HG02610 (cell line): ENCODE data around the gene SART3.
"Not testable (repeated sequence)": the region's sequence is repeated elsewhere in the genome, so short reads cannot be mapped to it uniquely, and the experiment has no call there.

Experiments used
- ATAC-seq: cut with Tn5 transposase; IDR thresholded peaks from one replicate; pipeline ENCODE4 v1.9.1; 2021; ENCODE audit warnings: mild to moderate bottlenecking, moderate library complexity; ENCODE audit not compliant: unreplicated experiment

Gene SART3

GRCh38 chr12:108582978-108583770 lies 22.2 kb upstream of the SART3 start:
- no peak for ATAC-seq

GRCh38 chr12:108582509-108582908 lies 21.5 kb upstream of the SART3 start:
- ATAC-seq = no peak

GRCh38 chr12:108581311-108582227 lies 20.6 kb upstream of the SART3 start:
- ATAC-seq = no peak

GRCh38 chr12:108580531-108580930 lies 19.6 kb upstream of the SART3 start:
- ATAC-seq = no peak

- no peak for ATAC-seq
These were observed 17.8 kb upstream of the SART3 start for GRCh38 chr12:108578813-108579212.

- ATAC-seq = no peak
These were observed 17.3 kb upstream of the SART3 start for GRCh38 chr12:108578264-108578663.

GRCh38 chr12:108577458-108577857 lies 16.5 kb upstream of the SART3 start:
- no peak for ATAC-seq

- ATAC-seq = no peak
These were observed 15.8 kb upstream of the SART3 start for GRCh38 chr12:108576660-108577234.

GRCh38 chr12:108575199-108575912 lies 14.4 kb upstream of the SART3 start:
- no peak for ATAC-seq

GRCh38 chr12:108574276-108574675 lies 13.3 kb upstream of the SART3 start:
- not testable (repeated sequence) for ATAC-seq

- peak; percentile 43 for ATAC-seq
These were observed 12.3 kb upstream of the SART3 start for GRCh38 chr12:108573317-108573716.

- no peak for ATAC-seq
These were observed 11.3 kb upstream of the SART3 start for GRCh38 chr12:108572166-108572790.

GRCh38 chr12:108571609-108572165 lies 10.7 kb upstream of the SART3 start:
- ATAC-seq = no peak

- no peak for ATAC-seq
These were observed 10.0 kb upstream of the SART3 start for GRCh38 chr12:108570743-108571608.

- peak; percentile 64 for ATAC-seq
These were observed 7.6 kb upstream of the SART3 start for GRCh38 chr12:108568338-108569154.

- ATAC-seq = no peak
These were observed 6.7 kb upstream of the SART3 start for GRCh38 chr12:108567406-108568337.

GRCh38 chr12:108566452-108566851 lies 5.5 kb upstream of the SART3 start:
- no peak for ATAC-seq
